HG03521 (cell line): Measurements from ENCODE around the gene GALNT14.

Experiments used
- ATAC-seq: cut with Tn5 transposase; IDR thresholded peaks from one replicate; pipeline ENCODE4 v1.9.1; 2021; ENCODE audit warnings: mild to moderate bottlenecking, moderate library complexity; ENCODE audit not compliant: unreplicated experiment

Gene GALNT14

GRCh38 chr2:30949435-30949834 lies 188.8 kb downstream of the GALNT14 start:
- no peak for ATAC-seq

GRCh38 chr2:30948857-30949256 lies 189.4 kb downstream of the GALNT14 start:
- ATAC-seq: no peak

- ATAC-seq: no peak
Measured at GRCh38 chr2:30948130-30948529, 190.1 kb downstream of the GALNT14 start.

- ATAC-seq: no peak
Measured at GRCh38 chr2:30947686-30948085, 190.6 kb downstream of the GALNT14 start.

- no peak for ATAC-seq
Measured at GRCh38 chr2:30942419-30942818, 195.8 kb downstream of the GALNT14 start.

- ATAC-seq: no peak
Measured at GRCh38 chr2:30940839-30941238, 197.4 kb downstream of the GALNT14 start.

GRCh38 chr2:30939364-30939763 lies 198.9 kb downstream of the GALNT14 start:
- ATAC-seq: no peak

- no peak for ATAC-seq
Measured at GRCh38 chr2:30938196-30938595, 200.0 kb downstream of the GALNT14 start.

GRCh38 chr2:30936977-30937376 lies 201.3 kb downstream of the GALNT14 start:
- no peak for ATAC-seq

- ATAC-seq: no peak
Measured at GRCh38 chr2:30935795-30936194, 202.4 kb downstream of the GALNT14 start.

- no peak for ATAC-seq
Measured at GRCh38 chr2:30934066-30934465, 204.2 kb downstream of the GALNT14 start.

GRCh38 chr2:30933496-30933895 lies 204.7 kb downstream of the GALNT14 start:
- ATAC-seq: no peak

- ATAC-seq: no peak
Measured at GRCh38 chr2:30932870-30933269, 205.4 kb downstream of the GALNT14 start.

- ATAC-seq: no peak
Measured at GRCh38 chr2:30931841-30932407, 206.3 kb downstream of the GALNT14 start.

GRCh38 chr2:30930716-30931115 lies 207.5 kb downstream of the GALNT14 start:
- no peak for ATAC-seq

- no peak for ATAC-seq
Measured at GRCh38 chr2:30927465-30928075, 210.7 kb downstream of the GALNT14 start.

- ATAC-seq: no peak
Measured at GRCh38 chr2:30926606-30927005, 211.6 kb downstream of the GALNT14 start.

GRCh38 chr2:30923623-30924022 lies 214.6 kb downstream of the GALNT14 start:
- no peak for ATAC-seq

GRCh38 chr2:30920511-30920910 lies 217.7 kb downstream of the GALNT14 start:
- ATAC-seq: no peak

- no peak for ATAC-seq
Measured at GRCh38 chr2:30915486-30915885, 222.8 kb downstream of the GALNT14 start.

- ATAC-seq: no peak
Measured at GRCh38 chr2:30914456-30914855, 223.8 kb downstream of the GALNT14 start.

GRCh38 chr2:30912056-30912455 lies 226.2 kb downstream of the GALNT14 start:
- ATAC-seq: no peak

GRCh38 chr2:30911327-30911726 lies 226.9 kb downstream of the GALNT14 start:
- ATAC-seq: no peak
